Tibial artery (tissue), 4 donors: ENCODE measurements around the gene FITM1.

Experiments
- DNase-seq, 2 donors: peaks; one replicate each; pipeline ENCODE4 v3.0.0-alpha.2; 2019
- H3K27ac ChIP-seq, 2 donors: fragments of 200-600 bp; sonication (generic) in 1 of 2; 1 replicate in 1 of 2; 2 replicates in 1 of 2; pipeline ENCODE4 v1.5.1; 2018 to 2019; ENCODE audit warnings: mild to moderate bottlenecking in 1 of 2
- H3K27me3 ChIP-seq, 2 donors: fragments of 200-600 bp; sonication (generic) in 1 of 2; one replicate each; pipeline versions ENCODE4 v1.5.1 to v1.6.0; 2016 to 2019
- H3K36me3 ChIP-seq, 3 donors: fragments of 200-600 bp; sonication (generic) in 2 of 3; one replicate each; pipeline ENCODE4 v1.5.1; 2016 to 2019; ENCODE audit warnings: mild to moderate bottlenecking in 2 of 3
- H3K4me1 ChIP-seq, 4 donors: fragments of 200-600 bp; sonication (generic) in 2 of 4; 1 replicate in 3 of 4; 2 replicates in 1 of 4; pipeline ENCODE4 v1.5.1; 2016 to 2019
- H3K4me3 ChIP-seq, 2 donors: fragments of 200-600 bp; sonication (generic) in 1 of 2; 1 replicate in 1 of 2; 2 replicates in 1 of 2; pipeline ENCODE4 v1.5.1; 2018 to 2019; ENCODE audit warnings: mild to moderate bottlenecking in 2 of 2
- H3K9me3 ChIP-seq, 3 donors: fragments of 200-600 bp; sonication (generic) in 1 of 3; one replicate each; pipeline ENCODE4 v1.5.1; 2016 to 2019
- intact Hi-C: fragments of 100-400 bp; cut with DNase I; formaldehyde crosslinking; loops from one replicate; pipeline ENCODE4 v1.15.0; 2023; ENCODE audit warnings: low total_unique reads
- TF ChIP-seq, protein P1 (sequence below), 2 experiments: fragments of 200-600 bp in 1 of 2; fragments of 450-650 bp in 1 of 2; IDR thresholded peaks; one replicate each; pipeline ENCODE4 v1.5.1; 2017 to 2019; ENCODE audit warnings: antibody characterized with exemption in 2 of 2, mild to moderate bottlenecking in 1 of 2, moderate library complexity in 1 of 2

Gene FITM1, protein sequence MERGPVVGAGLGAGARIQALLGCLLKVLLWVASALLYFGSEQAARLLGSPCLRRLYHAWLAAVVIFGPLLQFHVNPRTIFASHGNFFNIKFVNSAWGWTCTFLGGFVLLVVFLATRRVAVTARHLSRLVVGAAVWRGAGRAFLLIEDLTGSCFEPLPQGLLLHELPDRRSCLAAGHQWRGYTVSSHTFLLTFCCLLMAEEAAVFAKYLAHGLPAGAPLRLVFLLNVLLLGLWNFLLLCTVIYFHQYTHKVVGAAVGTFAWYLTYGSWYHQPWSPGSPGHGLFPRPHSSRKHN

DNA sequence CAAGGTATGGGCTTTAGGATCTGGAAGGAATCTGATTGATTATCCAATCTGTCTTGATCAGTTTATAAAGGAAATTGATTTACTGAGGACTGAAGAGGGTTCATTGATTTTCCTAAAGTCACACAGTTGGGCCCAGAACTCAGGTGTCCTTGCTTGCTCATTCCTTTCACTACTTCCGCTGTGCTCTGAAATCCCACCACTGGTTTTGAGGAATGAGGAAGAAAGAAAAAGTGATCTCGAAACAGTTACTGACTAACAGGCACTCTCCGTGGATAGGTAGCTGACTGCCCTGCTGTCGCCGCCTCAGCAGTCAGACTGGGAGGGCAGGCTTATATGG lies at the start of gene FITM1:
TSS of gene FITM1 (plus strand) at position 280 of the 337 bp plus-strand sequence. CDS start 905 bp downstream, outside the sequence.
- H3K27me3 ChIP-seq: no peaks in the 10 kb centered on the region
- no peak for DNase-seq
- intact Hi-C loops: no loop called here
- H3K36me3 ChIP-seq: peaks cover 0 to 6% (median 0%) of the 10 kb centered on the region in 3 donors
- TF ChIP-seq, protein P1, sequence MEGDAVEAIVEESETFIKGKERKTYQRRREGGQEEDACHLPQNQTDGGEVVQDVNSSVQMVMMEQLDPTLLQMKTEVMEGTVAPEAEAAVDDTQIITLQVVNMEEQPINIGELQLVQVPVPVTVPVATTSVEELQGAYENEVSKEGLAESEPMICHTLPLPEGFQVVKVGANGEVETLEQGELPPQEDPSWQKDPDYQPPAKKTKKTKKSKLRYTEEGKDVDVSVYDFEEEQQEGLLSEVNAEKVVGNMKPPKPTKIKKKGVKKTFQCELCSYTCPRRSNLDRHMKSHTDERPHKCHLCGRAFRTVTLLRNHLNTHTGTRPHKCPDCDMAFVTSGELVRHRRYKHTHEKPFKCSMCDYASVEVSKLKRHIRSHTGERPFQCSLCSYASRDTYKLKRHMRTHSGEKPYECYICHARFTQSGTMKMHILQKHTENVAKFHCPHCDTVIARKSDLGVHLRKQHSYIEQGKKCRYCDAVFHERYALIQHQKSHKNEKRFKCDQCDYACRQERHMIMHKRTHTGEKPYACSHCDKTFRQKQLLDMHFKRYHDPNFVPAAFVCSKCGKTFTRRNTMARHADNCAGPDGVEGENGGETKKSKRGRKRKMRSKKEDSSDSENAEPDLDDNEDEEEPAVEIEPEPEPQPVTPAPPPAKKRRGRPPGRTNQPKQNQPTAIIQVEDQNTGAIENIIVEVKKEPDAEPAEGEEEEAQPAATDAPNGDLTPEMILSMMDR (IDR thresholded peaks at IDR 0.05): no peak
- H3K4me1 ChIP-seq: peaks cover 0 to 10% (median 1%) of the 10 kb centered on the region in 4 donors
- no peak within 1 kb of the TSS for H3K27ac ChIP-seq
- H3K4me3 ChIP-seq: no peak within 1 kb of the TSS
- H3K9me3 ChIP-seq: no peaks in the 10 kb centered on the region

DNA sequence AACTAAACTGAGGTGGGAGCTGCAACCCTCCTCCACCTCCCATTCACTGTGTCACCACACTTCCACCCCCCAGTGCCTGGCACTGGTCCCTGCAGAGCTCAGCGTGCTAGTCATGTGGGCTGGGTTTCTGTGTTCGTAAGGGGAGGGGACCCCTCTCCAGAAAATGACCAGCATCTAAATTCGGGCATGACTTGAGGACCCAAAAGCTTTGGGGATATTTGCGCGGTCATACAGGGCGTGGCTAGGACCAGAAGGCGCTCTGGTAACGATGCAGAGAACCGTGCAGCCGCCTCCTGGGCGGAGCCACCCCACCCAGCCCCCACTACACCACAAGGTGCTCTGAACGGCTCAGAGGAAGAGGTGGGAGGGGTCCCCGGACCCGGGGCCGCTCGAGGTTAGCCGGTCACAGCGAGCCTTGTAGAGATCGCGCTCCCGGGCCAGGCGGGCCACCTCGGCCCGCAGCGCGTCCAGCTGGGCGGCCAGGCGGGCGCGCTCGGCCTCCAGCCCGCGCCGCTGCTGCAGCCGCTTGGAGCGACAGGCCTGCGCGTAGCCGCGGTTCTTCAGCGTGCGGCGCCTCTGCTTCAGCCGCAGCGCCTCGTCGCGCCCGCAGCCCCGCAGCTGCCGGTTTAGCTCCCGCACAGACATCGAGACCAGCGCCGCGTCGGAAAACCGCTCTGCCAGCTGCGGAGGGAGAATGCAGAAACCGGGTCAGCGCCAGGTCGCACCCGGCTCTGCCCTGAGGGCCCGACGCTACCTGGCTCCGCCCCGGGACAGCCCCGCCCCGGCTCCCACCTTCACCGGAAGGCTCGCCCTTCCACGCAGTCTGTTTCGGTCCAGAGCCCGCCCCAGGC lies 49.3 kb upstream of the FITM1 start:
- H3K9me3 ChIP-seq: no peaks in the 10 kb centered on the region
- H3K27ac ChIP-seq: peak overlapping the region; percentile 28 to 40
- H3K36me3 ChIP-seq: no peaks in the 10 kb centered on the region
- peak overlapping the region; percentile 52 to 63 for H3K4me3 ChIP-seq
- DNase-seq: peak in 1 of 2 donors; percentile 75
- intact Hi-C loops: no loop called here
- H3K4me1 ChIP-seq: peaks cover 0 to 10% (median 7%) of the 10 kb centered on the region in 4 donors
- H3K27me3 ChIP-seq: peaks cover 0 to 18% of the 10 kb centered on the region in 2 donors
- TF ChIP-seq, protein P1 (IDR thresholded peaks at IDR 0.05): no peak

DNA sequence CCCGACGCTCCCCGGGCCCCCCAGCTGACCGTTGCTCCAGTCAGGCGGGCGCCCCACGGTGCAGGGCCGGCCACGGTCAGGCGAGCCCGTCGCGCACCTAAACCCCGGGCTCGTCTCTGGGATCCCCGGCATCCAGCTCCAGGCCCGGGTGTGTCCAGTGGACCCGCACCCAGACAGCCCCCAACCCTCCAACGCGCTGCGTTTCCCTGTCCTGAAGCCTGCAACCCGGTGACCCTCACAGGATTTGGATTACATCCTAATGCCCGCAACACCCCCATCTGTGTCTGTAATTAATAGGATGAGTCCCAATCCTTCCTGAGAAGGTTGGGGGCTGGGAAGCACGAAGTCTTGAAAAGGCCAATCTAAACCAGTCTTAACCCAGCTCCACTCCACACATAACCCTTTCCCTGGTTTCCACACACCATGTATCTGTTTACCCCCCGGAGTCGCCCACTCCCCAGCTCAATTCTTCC lies 48.7 kb upstream of the FITM1 start:
- no peaks in the 10 kb centered on the region for H3K36me3 ChIP-seq
- TF ChIP-seq, protein P1 (IDR thresholded peaks at IDR 0.05): no peak
- H3K27me3 ChIP-seq: peaks cover 0 to 13% of the 10 kb centered on the region in 2 donors
- peak overlapping the region; percentile 52 to 63 for H3K4me3 ChIP-seq
- no peak for DNase-seq
- H3K4me1 ChIP-seq: peaks cover 0 to 10% (median 7%) of the 10 kb centered on the region in 4 donors
- H3K27ac ChIP-seq: peak overlapping the region in 1 of 2 donors; percentile 28
- intact Hi-C loops: no loop called here
- H3K9me3 ChIP-seq: no peaks in the 10 kb centered on the region

DNA sequence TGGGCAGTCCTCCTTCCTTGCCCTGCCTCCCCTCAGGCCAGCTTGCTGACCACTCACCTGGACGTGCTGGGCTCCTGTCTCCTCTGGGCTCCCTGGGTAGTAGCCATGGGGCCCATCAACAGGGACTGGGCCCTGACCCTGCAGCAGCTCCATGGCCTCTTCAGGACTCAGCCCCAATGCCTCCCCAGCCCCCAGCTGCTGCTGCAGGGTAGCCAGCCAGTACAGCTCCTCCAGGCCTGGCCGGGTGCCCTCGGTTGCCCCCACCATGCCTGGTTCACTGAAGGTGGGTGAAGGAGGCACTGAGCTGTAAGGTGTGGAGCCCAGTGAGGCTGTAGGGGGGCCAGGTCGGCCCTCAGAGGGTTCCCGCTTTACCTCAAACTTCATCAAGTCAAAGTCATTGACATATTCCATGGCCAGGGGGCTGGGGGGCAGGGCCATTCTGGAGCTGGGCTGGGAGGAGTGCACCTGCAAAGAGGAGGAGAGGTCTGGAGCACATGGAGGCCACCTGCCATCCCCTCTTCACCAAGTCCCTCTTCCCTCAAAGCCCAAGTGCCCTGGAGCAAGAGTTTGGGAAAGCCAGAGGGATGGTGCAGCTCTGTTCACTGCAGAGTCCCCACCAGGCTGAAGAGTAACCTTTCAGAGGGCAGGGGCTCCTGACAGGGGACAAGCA lies 47.9 kb upstream of the FITM1 start:
- Histone ChIP-seq H3K27ac (no peak overlapping the region), H3K4me3 (no peak overlapping the region), H3K27me3 (peaks cover 0 to 8% of the 10 kb centered on the region in 2 donors), H3K4me1 (peaks cover 0 to 10% (median 7%) of the 10 kb centered on the region in 4 donors), H3K9me3 (no peaks in the 10 kb centered on the region), H3K36me3 (no peaks in the 10 kb centered on the region)
- TF ChIP-seq, protein P1 (IDR thresholded peaks at IDR 0.05): no peak
- intact Hi-C loops: no loop called here
- no peak for DNase-seq

DNA sequence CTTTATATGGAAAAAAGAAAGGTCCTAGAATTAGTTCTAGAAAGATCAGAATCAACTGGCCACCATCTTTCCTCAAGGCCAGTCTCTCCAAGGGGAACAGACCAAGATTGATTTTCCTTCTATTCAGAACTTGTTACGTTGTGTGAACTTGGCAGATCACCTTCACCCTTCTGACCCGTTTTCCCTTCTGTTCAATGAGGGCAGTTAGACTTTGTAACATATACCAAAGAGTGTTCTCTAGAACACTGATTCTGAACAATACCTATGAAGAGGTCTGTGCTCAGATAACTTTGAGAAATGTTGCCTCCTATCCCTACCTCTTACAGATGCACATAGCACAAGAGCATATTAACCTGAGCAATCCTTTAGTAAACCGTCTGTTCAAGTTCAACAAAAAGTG lies 47.0 kb upstream of the FITM1 start:
- Histone ChIP-seq H3K4me3 (no peak overlapping the region), H3K36me3 (no peaks in the 10 kb centered on the region), H3K9me3 (no peaks in the 10 kb centered on the region), H3K27me3 (peaks cover 0 to 3% of the 10 kb centered on the region in 2 donors), H3K4me1 (peaks cover 0 to 10% (median 7%) of the 10 kb centered on the region in 4 donors), H3K27ac (no peak overlapping the region)
- no peak for DNase-seq
- TF ChIP-seq, protein P1 (IDR thresholded peaks at IDR 0.05): no peak
- intact Hi-C loops: no loop called here
